ENCODE data around the gene IMMP2L. TPM values are rescaled to one million over a fixed set of nuclear protein-coding genes. Genes with fewer than 3 reads are reported as not detected.

Gene IMMP2L
- total RNA-seq, 1 donor from 2014 or later = 31.9 TPM

GRCh38 chr7:111041577-111041976, 520.7 kb downstream of the IMMP2L start:
- POLR2A ChIA-PET = no interaction called here
- no peak overlapping the region for H3K4me3 Mint-ChIP-seq
- ATAC-seq (ENCODE audit: low read depth) = no peak

GRCh38 chr7:111038185-111038584, 524.1 kb downstream of the IMMP2L start:
- no peak for TF ChIP-seq CTCF (IDR thresholded peaks at IDR 0.05)
- ATAC-seq (ENCODE audit: low read depth) (no peak), DNase-seq (no peak)
- no peaks in the 10 kb centered on the region for H3K27me3 Mint-ChIP-seq
- H3K27ac Mint-ChIP-seq = no peak overlapping the region
- CTCF ChIA-PET = no interaction called here
- H3K4me1 Mint-ChIP-seq = no peaks in the 10 kb centered on the region
- POLR2A ChIA-PET = no interaction called here
- intact Hi-C loops (cut with micrococcal nuclease) = no loop called here
- H3K9me3 Mint-ChIP-seq = no peaks in the 10 kb centered on the region
- no peak overlapping the region for H3K4me3 Mint-ChIP-seq
- H3K36me3 Mint-ChIP-seq (ENCODE audit: low read depth) = no peaks in the 10 kb centered on the region

More at GRCh38 chr7:111041577-111041976, 520.7 kb downstream of the IMMP2L start:
- no peak overlapping the region for H3K27ac Mint-ChIP-seq
- H3K4me1 Mint-ChIP-seq = no peaks in the 10 kb centered on the region
- no peaks in the 10 kb centered on the region for H3K27me3 Mint-ChIP-seq
- DNase-seq = no peak
- H3K9me3 Mint-ChIP-seq = no peaks in the 10 kb centered on the region
- intact Hi-C loops (cut with micrococcal nuclease) = no loop called here
- CTCF ChIA-PET = no interaction called here
- TF ChIP-seq CTCF (IDR thresholded peaks at IDR 0.05) = no peak
- H3K36me3 Mint-ChIP-seq (ENCODE audit: low read depth) = no peaks in the 10 kb centered on the region

- TF ChIP-seq CTCF (IDR thresholded peaks at IDR 0.05) = no peak
- H3K4me3 Mint-ChIP-seq = no peak overlapping the region
These were observed 530.4 kb downstream of the IMMP2L start for GRCh38 chr7:111031916-111032315.

GRCh38 chr7:111030336-111030735, 532.0 kb downstream of the IMMP2L start:
- POLR2A ChIA-PET = no interaction called here
- Mint-ChIP-seq H3K27ac (no peak overlapping the region), H3K9me3 (no peaks in the 10 kb centered on the region), H3K4me3 (no peak overlapping the region), H3K36me3 (ENCODE audit: low read depth) (no peaks in the 10 kb centered on the region), H3K4me1 (peaks cover 8% of the 10 kb centered on the region), H3K27me3 (no peaks in the 10 kb centered on the region)
- ATAC-seq (ENCODE audit: low read depth) (no peak), DNase-seq (no peak)
- no peak for TF ChIP-seq CTCF (IDR thresholded peaks at IDR 0.05)
- CTCF ChIA-PET = no interaction called here
- intact Hi-C loops (cut with micrococcal nuclease) = no loop called here

More at GRCh38 chr7:111031916-111032315, 530.4 kb downstream of the IMMP2L start:
- Mint-ChIP-seq H3K36me3 (ENCODE audit: low read depth) (no peaks in the 10 kb centered on the region), H3K4me1 (peaks cover 8% of the 10 kb centered on the region), H3K9me3 (no peaks in the 10 kb centered on the region), H3K27me3 (no peaks in the 10 kb centered on the region), H3K27ac (no peak overlapping the region)
- DNase-seq (no peak), ATAC-seq (ENCODE audit: low read depth) (no peak)
- CTCF ChIA-PET = no interaction called here
- intact Hi-C loops (cut with micrococcal nuclease) = no loop called here
- POLR2A ChIA-PET = no interaction called here

GRCh38 chr7:111029574-111030251, 532.6 kb downstream of the IMMP2L start:
- ChIA-PET POLR2A (interaction anchor here (0.9 kb wide), 1 partner anchor 16 kb away, joined by 5 read pairs; no protein-coding TSS in a partner anchor), CTCF (no interaction called here)
- Mint-ChIP-seq H3K27ac (no peak overlapping the region), H3K4me1 (peaks cover 8% of the 10 kb centered on the region), H3K4me3 (no peak overlapping the region), H3K36me3 (ENCODE audit: low read depth) (no peaks in the 10 kb centered on the region), H3K27me3 (no peaks in the 10 kb centered on the region), H3K9me3 (no peaks in the 10 kb centered on the region)
- TF ChIP-seq CTCF (IDR thresholded peaks at IDR 0.05) = no peak
- ATAC-seq (ENCODE audit: low read depth) (no peak), DNase-seq (no peak)
- intact Hi-C loops (cut with micrococcal nuclease) = no loop called here
